ENCODE measurements around the gene ERBB3. TPM values are rescaled to one million over a fixed set of nuclear protein-coding genes. Genes with fewer than 3 reads are reported as not detected.

ERBB3 gene
- polyA plus RNA-seq, 1 of the 3 experiments (the other 2 are of a cell fraction) = 1.4 TPM

DNA sequence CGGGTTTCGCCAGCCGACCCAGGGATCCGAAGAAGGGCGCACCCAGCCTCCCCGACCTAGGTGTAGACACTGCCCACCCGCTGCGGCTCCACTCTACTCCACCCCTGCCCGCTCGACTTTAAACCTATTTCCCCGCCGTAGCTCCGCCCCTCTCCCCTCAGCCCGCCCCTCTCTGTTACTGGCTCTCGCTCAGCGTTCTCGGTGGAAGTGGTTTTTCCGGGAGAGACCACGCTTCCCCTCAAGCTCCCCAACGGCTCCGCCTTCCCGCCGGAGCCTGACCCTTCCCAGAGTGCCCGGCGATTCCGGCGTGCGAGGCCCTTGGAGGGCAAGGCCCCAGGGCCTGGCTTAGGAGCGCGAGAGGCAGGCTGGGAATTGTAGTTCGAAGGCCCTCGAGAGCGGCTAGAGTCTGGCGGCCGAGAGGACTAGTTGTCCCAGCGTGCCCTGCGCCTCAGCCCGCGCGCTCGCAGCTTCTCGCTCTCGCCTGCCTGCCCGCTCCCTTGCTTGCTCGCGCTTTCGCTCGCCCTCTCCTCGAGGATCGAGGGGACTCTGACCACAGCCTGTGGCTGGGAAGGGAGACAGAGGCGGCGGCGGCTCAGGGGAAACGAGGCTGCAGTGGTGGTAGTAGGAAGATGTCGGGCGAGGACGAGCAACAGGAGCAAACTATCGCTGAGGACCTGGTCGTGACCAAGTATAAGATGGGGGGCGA lies 24.3 kb downstream of the ERBB3 start, which contains the start of gene PA2G4 (continued):
- TF ChIP-seq, protein P1, sequence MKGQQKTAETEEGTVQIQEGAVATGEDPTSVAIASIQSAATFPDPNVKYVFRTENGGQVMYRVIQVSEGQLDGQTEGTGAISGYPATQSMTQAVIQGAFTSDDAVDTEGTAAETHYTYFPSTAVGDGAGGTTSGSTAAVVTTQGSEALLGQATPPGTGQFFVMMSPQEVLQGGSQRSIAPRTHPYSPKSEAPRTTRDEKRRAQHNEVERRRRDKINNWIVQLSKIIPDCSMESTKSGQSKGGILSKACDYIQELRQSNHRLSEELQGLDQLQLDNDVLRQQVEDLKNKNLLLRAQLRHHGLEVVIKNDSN (IDR thresholded peaks at IDR 0.05; ENCODE audit: borderline replicate concordance, low read depth) = 0 out of 2 replicates have a peak, but pooled peaks have one; percentile 42
- TF ChIP-seq, protein P2, sequence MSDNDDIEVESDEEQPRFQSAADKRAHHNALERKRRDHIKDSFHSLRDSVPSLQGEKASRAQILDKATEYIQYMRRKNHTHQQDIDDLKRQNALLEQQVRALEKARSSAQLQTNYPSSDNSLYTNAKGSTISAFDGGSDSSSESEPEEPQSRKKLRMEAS (IDR thresholded peaks at IDR 0.05; ENCODE audit: low read depth) = peak; percentile 89
- TF ChIP-seq GABPA (IDR thresholded peaks at IDR 0.05; ENCODE audit: low read depth) (peak; percentile 76), GATA2 (CRISPR knock-in tag; IDR thresholded peaks at IDR 0.05) (no peak), RFX5 (IDR thresholded peaks at IDR 0.05; ENCODE audit: low read length) (no peak), EP300 (IDR thresholded peaks at IDR 0.05; ENCODE audit: borderline replicate concordance in 1 of 2, low read depth in 1 of 2, low read length in 1 of 2) (no peak), EZH2phosphoT487 (IDR thresholded peaks at IDR 0.05; ENCODE audit: borderline replicate concordance, low read depth) (no peak), CHD2 (IDR thresholded peaks at IDR 0.05; ENCODE audit: low read length, partially characterized antibody) (peak; percentile 97), FOXM1 (IDR thresholded peaks at IDR 0.05; ENCODE audit: low read depth) (no peak), NFIC (IDR thresholded peaks at IDR 0.05; ENCODE audit: borderline replicate concordance) (no peak), RCOR1 (IDR thresholded peaks at IDR 0.05; ENCODE audit: low read length) (no peak), FOXJ3 (CRISPR knock-in tag; IDR thresholded peaks at IDR 0.05) (no peak), YY1 (IDR thresholded peaks at IDR 0.05; ENCODE audit: low read depth) (no peak), SIN3A (IDR thresholded peaks at IDR 0.05; ENCODE audit: borderline replicate concordance, low read depth, low read length) (no peak), JUND (IDR thresholded peaks at IDR 0.05) (no peak)
- TF ChIP-seq, protein P3, sequence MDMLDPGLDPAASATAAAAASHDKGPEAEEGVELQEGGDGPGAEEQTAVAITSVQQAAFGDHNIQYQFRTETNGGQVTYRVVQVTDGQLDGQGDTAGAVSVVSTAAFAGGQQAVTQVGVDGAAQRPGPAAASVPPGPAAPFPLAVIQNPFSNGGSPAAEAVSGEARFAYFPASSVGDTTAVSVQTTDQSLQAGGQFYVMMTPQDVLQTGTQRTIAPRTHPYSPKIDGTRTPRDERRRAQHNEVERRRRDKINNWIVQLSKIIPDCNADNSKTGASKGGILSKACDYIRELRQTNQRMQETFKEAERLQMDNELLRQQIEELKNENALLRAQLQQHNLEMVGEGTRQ (IDR thresholded peaks at IDR 0.05; ENCODE audit: borderline replicate concordance, low read depth, low read length) = no peak
- TF ChIP-seq, protein P4, sequence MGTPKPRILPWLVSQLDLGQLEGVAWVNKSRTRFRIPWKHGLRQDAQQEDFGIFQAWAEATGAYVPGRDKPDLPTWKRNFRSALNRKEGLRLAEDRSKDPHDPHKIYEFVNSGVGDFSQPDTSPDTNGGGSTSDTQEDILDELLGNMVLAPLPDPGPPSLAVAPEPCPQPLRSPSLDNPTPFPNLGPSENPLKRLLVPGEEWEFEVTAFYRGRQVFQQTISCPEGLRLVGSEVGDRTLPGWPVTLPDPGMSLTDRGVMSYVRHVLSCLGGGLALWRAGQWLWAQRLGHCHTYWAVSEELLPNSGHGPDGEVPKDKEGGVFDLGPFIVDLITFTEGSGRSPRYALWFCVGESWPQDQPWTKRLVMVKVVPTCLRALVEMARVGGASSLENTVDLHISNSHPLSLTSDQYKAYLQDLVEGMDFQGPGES (IDR thresholded peaks at IDR 0.05; ENCODE audit: low read depth, low read length) = no peak
- TF ChIP-seq, protein P5, sequence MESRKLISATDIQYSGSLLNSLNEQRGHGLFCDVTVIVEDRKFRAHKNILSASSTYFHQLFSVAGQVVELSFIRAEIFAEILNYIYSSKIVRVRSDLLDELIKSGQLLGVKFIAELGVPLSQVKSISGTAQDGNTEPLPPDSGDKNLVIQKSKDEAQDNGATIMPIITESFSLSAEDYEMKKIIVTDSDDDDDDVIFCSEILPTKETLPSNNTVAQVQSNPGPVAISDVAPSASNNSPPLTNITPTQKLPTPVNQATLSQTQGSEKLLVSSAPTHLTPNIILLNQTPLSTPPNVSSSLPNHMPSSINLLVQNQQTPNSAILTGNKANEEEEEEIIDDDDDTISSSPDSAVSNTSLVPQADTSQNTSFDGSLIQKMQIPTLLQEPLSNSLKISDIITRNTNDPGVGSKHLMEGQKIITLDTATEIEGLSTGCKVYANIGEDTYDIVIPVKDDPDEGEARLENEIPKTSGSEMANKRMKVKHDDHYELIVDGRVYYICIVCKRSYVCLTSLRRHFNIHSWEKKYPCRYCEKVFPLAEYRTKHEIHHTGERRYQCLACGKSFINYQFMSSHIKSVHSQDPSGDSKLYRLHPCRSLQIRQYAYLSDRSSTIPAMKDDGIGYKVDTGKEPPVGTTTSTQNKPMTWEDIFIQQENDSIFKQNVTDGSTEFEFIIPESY (IDR thresholded peaks at IDR 0.05; ENCODE audit: borderline replicate concordance, low read depth) = peak; percentile 95

Data from SK-N-SH (cell line).